Measurements from ENCODE around the gene FAM168A.

FAM168A gene

DNA sequence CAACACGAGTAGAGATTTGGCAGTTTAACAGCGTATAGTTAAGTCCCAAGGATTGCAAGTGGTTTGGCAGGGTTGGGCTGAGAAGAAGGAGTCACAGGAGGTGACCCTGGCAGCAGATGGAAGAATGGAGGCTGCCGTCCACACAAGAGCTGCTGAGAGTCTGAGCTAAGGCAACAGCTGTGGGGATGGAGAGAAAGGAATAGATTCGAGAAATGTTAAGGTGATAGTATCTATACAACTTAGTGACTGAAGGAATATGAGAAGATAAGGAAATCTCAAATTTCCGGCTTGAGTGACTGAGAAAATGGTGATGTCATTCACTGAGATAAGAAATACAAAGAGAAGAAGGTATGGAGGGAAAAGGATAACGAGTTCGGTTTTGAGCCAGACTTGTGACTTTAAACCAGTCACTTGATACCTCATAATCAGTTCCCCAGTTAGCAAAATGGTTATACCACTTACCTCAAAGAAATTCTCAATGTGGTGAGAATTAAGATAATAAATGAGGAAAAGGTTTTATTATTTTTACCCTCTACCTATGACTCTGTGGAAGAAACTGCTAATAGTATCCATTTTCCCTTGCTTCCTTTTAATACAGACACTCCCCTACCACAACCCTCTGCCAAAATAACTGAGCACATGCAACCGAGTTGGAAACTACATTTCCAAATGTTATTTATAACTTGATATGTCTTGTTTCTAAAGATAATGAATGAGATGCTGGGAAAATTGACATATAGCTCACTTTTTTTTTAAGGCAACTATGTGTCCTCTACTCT is 30.7 kb downstream of the FAM168A start:
- DNase-seq (ENCODE audit: extremely low read depth, insufficient read length) = no peak
- TF ChIP-seq, protein P1, sequence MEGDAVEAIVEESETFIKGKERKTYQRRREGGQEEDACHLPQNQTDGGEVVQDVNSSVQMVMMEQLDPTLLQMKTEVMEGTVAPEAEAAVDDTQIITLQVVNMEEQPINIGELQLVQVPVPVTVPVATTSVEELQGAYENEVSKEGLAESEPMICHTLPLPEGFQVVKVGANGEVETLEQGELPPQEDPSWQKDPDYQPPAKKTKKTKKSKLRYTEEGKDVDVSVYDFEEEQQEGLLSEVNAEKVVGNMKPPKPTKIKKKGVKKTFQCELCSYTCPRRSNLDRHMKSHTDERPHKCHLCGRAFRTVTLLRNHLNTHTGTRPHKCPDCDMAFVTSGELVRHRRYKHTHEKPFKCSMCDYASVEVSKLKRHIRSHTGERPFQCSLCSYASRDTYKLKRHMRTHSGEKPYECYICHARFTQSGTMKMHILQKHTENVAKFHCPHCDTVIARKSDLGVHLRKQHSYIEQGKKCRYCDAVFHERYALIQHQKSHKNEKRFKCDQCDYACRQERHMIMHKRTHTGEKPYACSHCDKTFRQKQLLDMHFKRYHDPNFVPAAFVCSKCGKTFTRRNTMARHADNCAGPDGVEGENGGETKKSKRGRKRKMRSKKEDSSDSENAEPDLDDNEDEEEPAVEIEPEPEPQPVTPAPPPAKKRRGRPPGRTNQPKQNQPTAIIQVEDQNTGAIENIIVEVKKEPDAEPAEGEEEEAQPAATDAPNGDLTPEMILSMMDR (IDR thresholded peaks at IDR 0.05; ENCODE audit: insufficient read depth, low read length, poor library complexity, severe bottlenecking) = no peak

DNA sequence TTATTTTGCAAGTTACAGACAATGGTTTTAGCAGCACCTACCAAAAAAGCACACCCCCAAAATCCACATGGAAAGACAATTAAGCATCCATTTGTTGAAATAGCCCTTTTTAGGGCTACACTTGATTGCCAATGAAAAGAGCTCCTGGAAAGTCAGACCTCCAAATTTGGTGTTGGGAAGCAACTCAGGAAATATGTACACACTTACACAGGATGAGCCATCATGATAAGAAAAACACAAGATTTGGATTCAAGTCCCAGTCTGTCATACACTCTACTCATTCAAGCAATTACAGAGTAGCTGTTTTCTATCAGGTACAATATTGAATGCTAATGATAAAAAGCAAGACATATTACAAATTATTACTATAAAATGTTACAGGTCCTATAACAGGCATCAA is 31.5 kb downstream of the FAM168A start:
- no peak overlapping the region for H3K4me3 ChIP-seq (replicated peaks; ENCODE audit: low read depth, low read length)
- DNase-seq (ENCODE audit: extremely low read depth, insufficient read length) = no peak
- no peaks in the 10 kb centered on the region for H3K27me3 ChIP-seq (replicated peaks; ENCODE audit: control insufficient read depth, insufficient read depth, low read length)
- no peaks in the 10 kb centered on the region for H3K36me3 ChIP-seq (ENCODE audit: control insufficient read depth, insufficient read depth, low read length)
- TF ChIP-seq, protein P1 (IDR thresholded peaks at IDR 0.05; ENCODE audit: insufficient read depth, low read length, poor library complexity, severe bottlenecking) = no peak

More for the DNA sequence above, 30.7 kb downstream of the FAM168A start:
- Histone ChIP-seq H3K36me3 (ENCODE audit: control insufficient read depth, insufficient read depth, low read length) (no peaks in the 10 kb centered on the region), H3K4me3 (replicated peaks; ENCODE audit: low read depth, low read length) (no peak overlapping the region), H3K27me3 (replicated peaks; ENCODE audit: control insufficient read depth, insufficient read depth, low read length) (no peaks in the 10 kb centered on the region)

DNA sequence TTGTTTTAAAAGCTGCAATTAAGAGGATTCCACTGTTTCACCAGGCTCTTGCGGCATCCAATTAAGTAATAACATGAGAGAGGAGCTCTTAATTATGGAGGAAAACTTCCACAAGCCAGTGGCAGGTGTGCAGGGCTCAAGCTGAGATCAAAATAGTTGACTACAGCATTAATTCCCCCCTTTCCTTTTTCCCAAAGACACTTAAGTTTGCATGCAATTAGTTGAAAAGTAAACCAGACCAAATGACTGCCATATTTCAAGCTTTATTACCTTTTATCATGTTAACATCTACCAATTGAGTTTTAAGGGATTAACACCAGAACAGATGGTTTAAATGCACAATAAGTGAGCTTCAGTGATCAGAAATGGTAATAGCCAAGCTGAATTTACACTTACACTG is 32.1 kb downstream of the FAM168A start:
- no peak for DNase-seq (ENCODE audit: extremely low read depth, insufficient read length)
- H3K27me3 ChIP-seq (replicated peaks; ENCODE audit: control insufficient read depth, insufficient read depth, low read length) = no peaks in the 10 kb centered on the region
- TF ChIP-seq, protein P1 (IDR thresholded peaks at IDR 0.05; ENCODE audit: insufficient read depth, low read length, poor library complexity, severe bottlenecking) = no peak
- no peak overlapping the region for H3K4me3 ChIP-seq (replicated peaks; ENCODE audit: low read depth, low read length)
- no peaks in the 10 kb centered on the region for H3K36me3 ChIP-seq (ENCODE audit: control insufficient read depth, insufficient read depth, low read length)

DNA sequence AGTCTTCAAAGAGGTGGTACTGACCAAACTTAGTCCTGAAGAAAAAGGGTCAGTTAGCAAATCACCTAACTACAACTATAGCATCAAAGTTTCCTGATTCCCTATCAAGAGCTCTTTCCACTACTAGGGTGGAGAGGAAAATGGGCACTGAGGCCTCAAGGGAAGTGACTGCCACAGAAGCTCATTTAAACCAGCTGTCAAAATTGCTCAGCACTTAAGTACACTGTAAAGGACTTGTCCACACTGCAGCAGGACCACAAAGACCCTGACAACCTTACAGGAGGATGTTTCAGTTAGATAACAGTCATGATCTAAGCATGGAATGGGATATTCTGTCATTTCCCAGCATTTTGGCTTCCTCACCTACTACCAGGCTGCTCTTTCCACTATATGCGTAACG is 33.0 kb downstream of the FAM168A start:
- Histone ChIP-seq H3K4me3 (replicated peaks; ENCODE audit: low read depth, low read length) (no peak overlapping the region), H3K27me3 (replicated peaks; ENCODE audit: control insufficient read depth, insufficient read depth, low read length) (no peaks in the 10 kb centered on the region), H3K36me3 (ENCODE audit: control insufficient read depth, insufficient read depth, low read length) (no peaks in the 10 kb centered on the region)
- TF ChIP-seq, protein P1 (IDR thresholded peaks at IDR 0.05; ENCODE audit: insufficient read depth, low read length, poor library complexity, severe bottlenecking) = no peak
- DNase-seq (ENCODE audit: extremely low read depth, insufficient read length) = no peak

DNA sequence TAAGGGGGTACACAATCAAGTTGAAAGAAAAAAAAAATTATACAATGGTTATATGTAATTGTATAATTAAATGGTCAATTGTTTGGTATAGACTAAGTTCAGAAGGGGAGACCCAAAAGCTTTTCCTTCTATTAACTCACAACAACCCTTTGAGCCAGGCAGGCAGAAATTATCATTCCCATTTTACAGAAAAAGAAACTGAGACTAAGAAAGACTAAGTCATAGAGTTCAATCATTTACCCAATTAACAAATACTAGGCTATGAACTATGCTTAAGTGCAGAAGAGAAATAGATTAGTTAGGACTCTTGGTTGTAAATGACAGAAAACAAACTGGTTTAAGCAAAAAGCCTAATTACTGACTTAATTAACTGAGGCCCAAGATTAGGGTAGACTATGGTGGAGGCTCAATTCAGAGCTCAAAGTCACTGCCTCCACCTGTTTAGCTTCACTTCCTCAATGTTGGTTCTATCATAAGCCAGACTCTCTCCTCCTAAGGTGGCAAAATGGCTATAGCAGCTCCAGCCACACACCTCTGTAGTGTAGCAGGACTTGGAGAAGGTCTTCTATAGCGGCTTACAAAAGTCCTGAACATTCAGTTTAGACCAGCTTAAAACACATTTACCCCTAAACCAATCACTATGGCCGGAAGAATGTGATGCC is 34.2 kb downstream of the FAM168A start:
- Histone ChIP-seq H3K4me3 (replicated peaks; ENCODE audit: low read depth, low read length) (no peak overlapping the region), H3K36me3 (ENCODE audit: control insufficient read depth, insufficient read depth, low read length) (no peaks in the 10 kb centered on the region), H3K27me3 (replicated peaks; ENCODE audit: control insufficient read depth, insufficient read depth, low read length) (no peaks in the 10 kb centered on the region)
- TF ChIP-seq, protein P1 (IDR thresholded peaks at IDR 0.05; ENCODE audit: insufficient read depth, low read length, poor library complexity, severe bottlenecking) = no peak
- no peak for DNase-seq (ENCODE audit: extremely low read depth, insufficient read length)

All from GM06990 (cell line).